ENCODE measurements around the gene TRIM46.

The TRIM46 gene

DNA sequence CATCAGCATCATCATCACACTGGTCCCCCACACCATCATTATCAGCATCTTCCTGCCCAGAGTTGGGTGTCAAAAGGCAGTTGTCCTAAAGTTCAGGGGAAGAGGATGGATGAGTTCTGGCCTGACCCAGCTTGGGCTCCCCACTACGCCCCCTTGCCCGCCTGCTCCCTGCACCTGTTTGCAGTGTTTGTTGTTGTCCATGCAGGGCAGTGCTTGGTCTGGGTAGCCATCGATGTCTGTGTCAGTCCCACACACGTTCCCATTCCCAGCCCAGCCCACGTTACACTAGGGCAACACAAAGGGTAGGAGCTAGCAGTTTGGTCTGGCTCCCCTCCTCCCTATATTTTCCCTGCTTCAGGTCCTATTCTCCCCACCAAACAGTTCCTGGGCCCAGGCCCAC lies 27.3 kb downstream of the TRIM46 start:
- no peak overlapping the region for H3K4me2 ChIP-seq (ENCODE audit: low read depth, low read length)
- peaks cover 64% of the 10 kb centered on the region for H3K27me3 ChIP-seq (replicated peaks; ENCODE audit: insufficient read depth, low read length)
- H3K9me2 ChIP-seq (replicated peaks; ENCODE audit: insufficient read depth, low read length) = no peaks in the 10 kb centered on the region
- no peaks in the 10 kb centered on the region for H3F3A ChIP-seq (ENCODE audit: insufficient read depth, low read length)
- DNase-seq = no peak
- H3K9me3 ChIP-seq (replicated peaks; ENCODE audit: insufficient read depth, low read length) = no peaks in the 10 kb centered on the region
- no peaks in the 10 kb centered on the region for H3K4me1 ChIP-seq (ENCODE audit: low read length)
- H3K79me2 ChIP-seq (ENCODE audit: low read length) = no peaks in the 10 kb centered on the region
- H3K36me3 ChIP-seq (replicated peaks; ENCODE audit: insufficient read depth, low read length) = no peaks in the 10 kb centered on the region
- H2AFZ ChIP-seq (ENCODE audit: low read length) = no peak overlapping the region
- no peak overlapping the region for H3K9ac ChIP-seq (ENCODE audit: low read length)
- no peak overlapping the region for H3K4me3 ChIP-seq (ENCODE audit: low read length)
- no peaks in the 10 kb centered on the region for H4K20me1 ChIP-seq (ENCODE audit: insufficient read depth, low read length)
- H3K27ac ChIP-seq (ENCODE audit: low read length) = no peak overlapping the region
- no peak for TF ChIP-seq EZH2phosphoT487 (IDR thresholded peaks at IDR 0.05; ENCODE audit: low read length)
- TF ChIP-seq, protein P1, sequence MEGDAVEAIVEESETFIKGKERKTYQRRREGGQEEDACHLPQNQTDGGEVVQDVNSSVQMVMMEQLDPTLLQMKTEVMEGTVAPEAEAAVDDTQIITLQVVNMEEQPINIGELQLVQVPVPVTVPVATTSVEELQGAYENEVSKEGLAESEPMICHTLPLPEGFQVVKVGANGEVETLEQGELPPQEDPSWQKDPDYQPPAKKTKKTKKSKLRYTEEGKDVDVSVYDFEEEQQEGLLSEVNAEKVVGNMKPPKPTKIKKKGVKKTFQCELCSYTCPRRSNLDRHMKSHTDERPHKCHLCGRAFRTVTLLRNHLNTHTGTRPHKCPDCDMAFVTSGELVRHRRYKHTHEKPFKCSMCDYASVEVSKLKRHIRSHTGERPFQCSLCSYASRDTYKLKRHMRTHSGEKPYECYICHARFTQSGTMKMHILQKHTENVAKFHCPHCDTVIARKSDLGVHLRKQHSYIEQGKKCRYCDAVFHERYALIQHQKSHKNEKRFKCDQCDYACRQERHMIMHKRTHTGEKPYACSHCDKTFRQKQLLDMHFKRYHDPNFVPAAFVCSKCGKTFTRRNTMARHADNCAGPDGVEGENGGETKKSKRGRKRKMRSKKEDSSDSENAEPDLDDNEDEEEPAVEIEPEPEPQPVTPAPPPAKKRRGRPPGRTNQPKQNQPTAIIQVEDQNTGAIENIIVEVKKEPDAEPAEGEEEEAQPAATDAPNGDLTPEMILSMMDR (IDR thresholded peaks at IDR 0.05; ENCODE audit: low read length) = no peak
- TF ChIP-seq EZH2 (optimal IDR thresholded peaks at IDR 0.05; ENCODE audit: low read depth, low read length) = no peak

DNA sequence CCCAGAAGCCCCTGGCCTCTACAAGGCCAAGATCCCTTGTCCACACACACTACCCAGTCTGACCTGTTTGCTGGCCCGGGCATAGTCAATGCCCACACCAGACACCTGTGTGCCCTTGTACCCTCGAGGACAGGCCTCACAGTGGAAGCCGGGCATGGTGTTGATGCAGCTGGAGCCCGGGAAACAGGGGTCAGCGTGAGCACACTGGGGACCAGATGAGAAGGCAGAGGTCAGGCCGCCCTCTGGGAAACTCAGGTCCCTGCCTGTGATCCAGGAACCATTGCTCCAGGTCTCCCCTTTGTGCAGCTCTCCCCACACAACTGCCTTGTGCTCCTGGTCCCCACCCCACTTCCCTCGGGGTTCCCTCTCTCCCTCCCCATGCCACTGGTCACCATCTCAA lies 28.5 kb downstream of the TRIM46 start:
- Histone ChIP-seq H3K79me2 (ENCODE audit: low read length) (no peaks in the 10 kb centered on the region), H3K27ac (ENCODE audit: low read length) (no peak overlapping the region), H3K9me3 (replicated peaks; ENCODE audit: insufficient read depth, low read length) (no peaks in the 10 kb centered on the region), H3K36me3 (replicated peaks; ENCODE audit: insufficient read depth, low read length) (no peaks in the 10 kb centered on the region), H3K27me3 (replicated peaks; ENCODE audit: insufficient read depth, low read length) (peaks cover 51% of the 10 kb centered on the region), H3K4me1 (ENCODE audit: low read length) (peaks cover 3% of the 10 kb centered on the region; the same call in 1 of the 2 replicates), H3K9ac (ENCODE audit: low read length) (no peak overlapping the region), H2AFZ (ENCODE audit: low read length) (no peak overlapping the region), H3F3A (ENCODE audit: insufficient read depth, low read length) (no peaks in the 10 kb centered on the region), H3K4me2 (ENCODE audit: low read depth, low read length) (no peak overlapping the region), H3K4me3 (ENCODE audit: low read length) (no peak overlapping the region), H4K20me1 (ENCODE audit: insufficient read depth, low read length) (no peaks in the 10 kb centered on the region), H3K9me2 (replicated peaks; ENCODE audit: insufficient read depth, low read length) (no peaks in the 10 kb centered on the region)
- DNase-seq = no peak
- TF ChIP-seq EZH2phosphoT487 (IDR thresholded peaks at IDR 0.05; ENCODE audit: low read length) (no peak), EZH2 (optimal IDR thresholded peaks at IDR 0.05; ENCODE audit: low read depth, low read length) (no peak)
- TF ChIP-seq, protein P1 (IDR thresholded peaks at IDR 0.05; ENCODE audit: low read length) = no peak

DNA sequence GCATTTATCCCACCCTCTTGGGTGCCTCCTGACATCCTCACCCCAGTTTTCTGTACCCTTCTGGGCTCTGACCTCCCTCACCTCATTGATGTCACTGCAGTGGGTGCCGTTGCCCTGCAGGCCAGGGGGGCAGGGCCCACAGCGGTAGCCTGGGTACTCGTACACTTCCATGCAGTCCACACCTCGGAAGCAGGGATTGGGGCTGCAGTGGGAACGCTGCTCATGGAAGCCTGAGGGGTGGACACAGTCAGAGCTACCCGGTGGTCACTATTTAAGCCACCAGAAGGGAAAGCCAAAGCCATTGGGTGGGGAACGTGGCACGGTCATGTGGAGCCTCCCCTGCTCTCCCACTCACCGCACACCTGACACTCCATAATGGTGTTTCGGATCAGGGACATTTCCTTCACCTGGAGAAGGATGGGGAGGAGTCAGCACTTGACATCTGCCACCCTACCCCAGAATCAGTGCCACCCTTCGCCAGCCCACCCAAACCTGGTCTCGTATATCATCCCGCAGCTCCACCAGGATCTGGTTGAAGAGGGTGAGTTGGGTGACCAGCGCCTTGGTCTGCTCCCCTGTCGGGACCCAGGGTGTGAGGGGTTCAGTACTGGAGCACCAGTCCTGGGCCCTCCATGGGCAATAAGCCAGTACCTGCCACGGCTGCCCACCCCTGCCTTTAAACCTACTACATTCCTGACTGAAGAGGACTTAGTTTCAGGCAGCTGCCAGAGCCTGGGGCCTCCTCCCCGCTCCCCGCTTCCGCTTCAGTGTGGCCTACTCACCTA lies 29.3 kb downstream of the TRIM46 start:
- no peak overlapping the region for H3K9ac ChIP-seq (ENCODE audit: low read length)
- H3K4me2 ChIP-seq (ENCODE audit: low read depth, low read length) = no peak overlapping the region
- no peak overlapping the region for H3K4me3 ChIP-seq (ENCODE audit: low read length)
- H3K27me3 ChIP-seq (replicated peaks; ENCODE audit: insufficient read depth, low read length) = peaks cover 48% of the 10 kb centered on the region
- H3K4me1 ChIP-seq (ENCODE audit: low read length) = peaks cover 8% of the 10 kb centered on the region
- H3F3A ChIP-seq (ENCODE audit: insufficient read depth, low read length) = peaks cover 6% of the 10 kb centered on the region
- H4K20me1 ChIP-seq (ENCODE audit: insufficient read depth, low read length) = no peaks in the 10 kb centered on the region
- DNase-seq = no peak
- no peaks in the 10 kb centered on the region for H3K9me2 ChIP-seq (replicated peaks; ENCODE audit: insufficient read depth, low read length)
- no peak overlapping the region for H3K27ac ChIP-seq (ENCODE audit: low read length)
- no peaks in the 10 kb centered on the region for H3K79me2 ChIP-seq (ENCODE audit: low read length)
- H2AFZ ChIP-seq (ENCODE audit: low read length) = no peak overlapping the region
- TF ChIP-seq EZH2phosphoT487 (IDR thresholded peaks at IDR 0.05; ENCODE audit: low read length) = no peak
- TF ChIP-seq, protein P1 (IDR thresholded peaks at IDR 0.05; ENCODE audit: low read length) = no peak
- no peak for TF ChIP-seq EZH2 (optimal IDR thresholded peaks at IDR 0.05; ENCODE audit: low read depth, low read length)
- no peaks in the 10 kb centered on the region for H3K9me3 ChIP-seq (replicated peaks; ENCODE audit: insufficient read depth, low read length)
- H3K36me3 ChIP-seq (replicated peaks; ENCODE audit: insufficient read depth, low read length) = no peaks in the 10 kb centered on the region
